ENCODE results near the gene DLG1. TPM values are rescaled to one million over a fixed set of nuclear protein-coding genes. Genes with fewer than 3 reads are reported as not detected.

The DLG1 gene
- total RNA-seq, 4 donors from 2014 or later: 136 to 221 (median 172) TPM

DNA sequence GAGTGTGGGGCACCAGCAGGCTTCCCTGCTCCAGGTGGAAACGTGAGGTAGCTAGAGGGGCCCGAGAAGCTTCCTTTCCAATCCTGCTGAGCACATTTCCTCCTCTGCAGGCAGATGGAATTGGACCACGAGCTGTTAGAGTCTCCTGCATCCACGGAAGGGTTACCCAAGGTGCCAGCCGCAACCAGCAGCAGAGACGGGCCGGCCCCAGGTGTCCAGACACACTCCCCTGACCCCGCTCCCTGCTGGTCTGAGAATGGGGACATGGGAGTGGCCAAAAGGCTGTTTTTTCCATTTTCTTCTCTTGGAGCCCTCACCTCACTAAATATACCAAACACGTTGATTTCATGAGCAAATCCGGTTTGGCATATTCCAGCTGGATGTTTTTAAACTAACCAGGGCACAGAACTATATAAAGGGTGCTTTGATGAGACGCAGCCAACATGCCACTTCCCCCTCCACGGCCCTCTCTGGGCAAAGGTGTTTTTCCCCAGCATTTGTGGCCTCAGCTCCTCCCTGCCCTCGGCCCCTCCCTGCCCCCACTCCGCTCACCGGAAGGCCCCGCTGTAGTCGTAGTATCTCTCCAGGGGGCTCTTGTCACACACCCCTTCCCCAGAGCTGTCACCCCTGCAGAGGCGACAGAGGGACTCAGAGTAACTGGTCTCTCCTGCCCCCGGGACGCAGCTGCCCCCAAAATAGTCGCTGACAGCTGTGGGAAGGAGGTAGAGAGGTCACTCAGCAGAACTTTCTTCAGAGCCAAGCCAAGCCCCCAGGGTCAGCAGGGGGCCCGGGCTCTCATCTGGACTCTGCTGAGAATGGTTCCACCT, 275.8 kb downstream of the DLG1 start:
- Histone ChIP-seq H3K9me3 (no peaks in the 10 kb centered on the region), H3K36me3 (no peaks in the 10 kb centered on the region), H3K27ac (peak overlapping the region in 1 of 4 donors; percentile 25), H3K4me3 (peak overlapping the region in 1 of 4 donors; percentile 21), H3K4me1 (peaks cover 0 to 14% (median 5%) of the 10 kb centered on the region in 4 donors), H3K27me3 (no peaks in the 10 kb centered on the region)
- DNase-seq: peak; percentile 14 to 42 (median 40)
- no peak for TF ChIP-seq POLR2A (IDR thresholded peaks at IDR 0.05)
- TF ChIP-seq, protein P1, sequence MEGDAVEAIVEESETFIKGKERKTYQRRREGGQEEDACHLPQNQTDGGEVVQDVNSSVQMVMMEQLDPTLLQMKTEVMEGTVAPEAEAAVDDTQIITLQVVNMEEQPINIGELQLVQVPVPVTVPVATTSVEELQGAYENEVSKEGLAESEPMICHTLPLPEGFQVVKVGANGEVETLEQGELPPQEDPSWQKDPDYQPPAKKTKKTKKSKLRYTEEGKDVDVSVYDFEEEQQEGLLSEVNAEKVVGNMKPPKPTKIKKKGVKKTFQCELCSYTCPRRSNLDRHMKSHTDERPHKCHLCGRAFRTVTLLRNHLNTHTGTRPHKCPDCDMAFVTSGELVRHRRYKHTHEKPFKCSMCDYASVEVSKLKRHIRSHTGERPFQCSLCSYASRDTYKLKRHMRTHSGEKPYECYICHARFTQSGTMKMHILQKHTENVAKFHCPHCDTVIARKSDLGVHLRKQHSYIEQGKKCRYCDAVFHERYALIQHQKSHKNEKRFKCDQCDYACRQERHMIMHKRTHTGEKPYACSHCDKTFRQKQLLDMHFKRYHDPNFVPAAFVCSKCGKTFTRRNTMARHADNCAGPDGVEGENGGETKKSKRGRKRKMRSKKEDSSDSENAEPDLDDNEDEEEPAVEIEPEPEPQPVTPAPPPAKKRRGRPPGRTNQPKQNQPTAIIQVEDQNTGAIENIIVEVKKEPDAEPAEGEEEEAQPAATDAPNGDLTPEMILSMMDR (IDR thresholded peaks at IDR 0.05): no peak

DNA sequence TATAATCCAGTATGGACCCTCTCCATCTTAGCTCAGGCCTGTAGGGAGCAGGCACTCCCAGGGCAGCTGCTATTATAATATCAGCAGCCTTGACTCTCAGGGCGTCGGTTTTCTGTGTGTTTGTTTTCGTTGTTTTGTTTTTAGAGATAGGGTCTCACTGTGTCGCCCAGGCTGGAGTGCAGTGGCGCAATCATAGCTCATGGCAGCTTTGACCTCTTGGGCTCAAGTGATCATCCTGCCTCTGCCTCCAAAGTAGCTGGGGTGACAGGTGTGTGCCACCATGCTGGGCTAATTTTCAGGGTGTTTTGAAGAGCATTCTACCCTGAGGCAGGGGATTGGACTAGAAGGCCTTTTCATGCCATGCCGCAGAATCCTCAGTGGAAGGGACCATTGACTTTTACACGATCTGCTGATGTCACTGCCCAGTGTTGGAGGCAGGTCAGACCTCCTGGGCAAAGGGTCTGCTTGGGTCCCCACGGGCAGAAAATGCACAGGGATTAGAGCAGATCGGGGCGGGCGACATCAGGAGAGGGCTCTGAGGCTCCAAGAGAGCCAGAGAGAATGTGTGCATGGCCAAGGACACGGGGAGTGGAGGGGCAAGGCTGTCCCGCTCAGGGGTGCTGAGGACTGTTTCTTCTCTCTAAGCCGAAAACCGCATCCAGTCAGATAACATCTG, 276.5 kb downstream of the DLG1 start:
- peaks cover 0 to 14% (median 5%) of the 10 kb centered on the region in 4 donors for H3K4me1 ChIP-seq
- no peak overlapping the region for H3K27ac ChIP-seq

DNA sequence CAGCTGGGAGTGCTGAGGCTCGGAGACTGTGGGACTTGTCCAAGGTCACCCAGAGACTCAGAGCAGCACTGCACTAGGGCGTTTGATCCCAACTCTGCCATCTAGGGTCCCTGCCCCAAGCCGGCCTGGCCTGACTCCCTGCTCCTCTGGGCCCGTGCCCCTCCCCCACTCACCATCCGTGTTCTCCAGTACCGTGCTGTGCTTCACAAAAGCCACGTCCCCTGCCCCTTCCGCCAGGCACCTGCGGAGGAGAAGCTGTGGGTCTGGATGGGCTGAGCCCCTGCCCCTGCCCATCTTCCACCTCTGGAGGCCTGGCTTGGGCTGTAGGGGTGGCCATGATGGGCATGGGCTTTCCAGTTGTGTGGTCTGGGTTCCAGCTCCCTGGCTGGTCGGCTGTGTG, 277.2 kb downstream of the DLG1 start:
- H3K4me3 ChIP-seq: no peak overlapping the region
- H3K27ac ChIP-seq: no peak overlapping the region
- no peaks in the 10 kb centered on the region for H3K27me3 ChIP-seq
- H3K9me3 ChIP-seq: no peaks in the 10 kb centered on the region
- no peaks in the 10 kb centered on the region for H3K36me3 ChIP-seq
- TF ChIP-seq, protein P1 (IDR thresholded peaks at IDR 0.05): no peak
- no peak for TF ChIP-seq POLR2A (IDR thresholded peaks at IDR 0.05)
- H3K4me1 ChIP-seq: peaks cover 0 to 14% (median 5%) of the 10 kb centered on the region in 4 donors
- peak in 2 of 3 donors; percentile 39 to 45 for DNase-seq

More for the DNA sequence above, 276.5 kb downstream of the DLG1 start:
- Histone ChIP-seq H3K9me3 (no peaks in the 10 kb centered on the region), H3K36me3 (no peaks in the 10 kb centered on the region), H3K4me3 (no peak overlapping the region), H3K27me3 (no peaks in the 10 kb centered on the region)
- peak in 1 of 3 donors; percentile 41 for DNase-seq
- TF ChIP-seq, protein P1 (IDR thresholded peaks at IDR 0.05): no peak
- no peak for TF ChIP-seq POLR2A (IDR thresholded peaks at IDR 0.05)

DNA sequence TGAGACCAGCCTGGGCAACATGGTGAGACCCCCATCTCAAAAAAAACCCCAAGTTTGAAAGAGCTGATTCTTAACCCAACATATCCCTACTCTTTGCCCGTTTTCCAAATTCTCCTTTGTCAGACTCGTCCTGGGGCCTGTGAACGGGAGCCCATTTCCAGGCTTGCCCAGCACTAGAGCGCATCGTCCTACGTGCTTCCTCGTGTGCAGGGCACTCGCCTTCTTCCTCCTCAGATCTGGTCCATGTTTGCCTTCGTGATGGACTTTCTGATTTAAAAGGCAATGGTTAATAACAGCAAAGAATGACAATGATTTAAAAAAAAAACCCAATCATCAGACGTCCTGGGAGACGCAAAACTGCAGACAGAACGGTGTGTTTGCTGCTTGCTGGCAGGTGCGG, 278.9 kb downstream of the DLG1 start:
- Histone ChIP-seq H3K27me3 (no peaks in the 10 kb centered on the region), H3K4me1 (peaks cover 0 to 14% (median 5%) of the 10 kb centered on the region in 4 donors), H3K4me3 (no peak overlapping the region), H3K9me3 (no peaks in the 10 kb centered on the region), H3K27ac (no peak overlapping the region), H3K36me3 (no peaks in the 10 kb centered on the region)
- peak in 1 of 3 donors; percentile 34 for DNase-seq
- no peak for TF ChIP-seq POLR2A (IDR thresholded peaks at IDR 0.05)
- TF ChIP-seq, protein P1 (IDR thresholded peaks at IDR 0.05): no peak

DNA sequence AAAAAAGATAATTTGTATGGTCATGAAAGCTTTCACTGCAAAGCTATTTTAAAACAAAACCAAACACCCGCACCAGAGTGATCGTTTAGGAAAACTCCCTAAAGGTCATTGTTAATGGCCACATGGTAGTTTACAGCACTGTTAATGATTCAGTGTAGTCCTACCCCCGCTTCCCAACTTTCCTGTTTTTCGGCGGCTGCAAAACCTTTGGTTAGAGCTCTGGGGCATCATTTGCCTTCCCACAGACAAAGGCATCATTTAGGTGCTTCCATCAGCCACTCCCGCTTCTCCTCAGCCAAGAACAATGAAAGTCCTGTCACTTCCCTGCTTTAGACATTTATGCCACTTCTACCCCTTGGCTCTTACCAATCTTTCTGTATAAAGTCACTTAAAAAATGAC, 279.4 kb downstream of the DLG1 start:
- Histone ChIP-seq H3K36me3 (no peaks in the 10 kb centered on the region), H3K27me3 (no peaks in the 10 kb centered on the region), H3K27ac (no peak overlapping the region), H3K4me3 (no peak overlapping the region), H3K4me1 (peaks cover 0 to 14% (median 5%) of the 10 kb centered on the region in 4 donors), H3K9me3 (no peaks in the 10 kb centered on the region)
- DNase-seq: peak in 1 of 3 donors; percentile 37
- TF ChIP-seq POLR2A (IDR thresholded peaks at IDR 0.05): no peak
- TF ChIP-seq, protein P1 (IDR thresholded peaks at IDR 0.05): no peak
